Astrocyte of the spinal cord (primary cell): Measurements from ENCODE around the gene SLC5A2.
"Not testable (repeated sequence)": the region's sequence is repeated elsewhere in the genome, so short reads cannot be mapped to it uniquely, and the experiment has no call there.

Experiments used
- DNase-seq: peaks from one replicate; pipeline ENCODE4 v3.0.0; 2011; ENCODE audit warnings: low read depth, low spot score
- H3K4me3 ChIP-seq: 2 replicates; pipeline ENCODE4 v1.5.1; 2011; ENCODE audit warnings: low read depth, mild to moderate bottlenecking, low read length, moderate library complexity
- in situ Hi-C: cut with HindIII; loops from 2 replicates; pipeline ENCODE4 v1.10.0; 2017; ENCODE audit warnings: low sequenced_read_pairs
- TF ChIP-seq, protein P1 (sequence below): IDR thresholded peaks from 2 replicates; pipeline ENCODE4 v1.5.1; 2012; ENCODE audit warnings: low read depth, mild to moderate bottlenecking, low read length, inconsistent platforms

The SLC5A2 gene

DNA sequence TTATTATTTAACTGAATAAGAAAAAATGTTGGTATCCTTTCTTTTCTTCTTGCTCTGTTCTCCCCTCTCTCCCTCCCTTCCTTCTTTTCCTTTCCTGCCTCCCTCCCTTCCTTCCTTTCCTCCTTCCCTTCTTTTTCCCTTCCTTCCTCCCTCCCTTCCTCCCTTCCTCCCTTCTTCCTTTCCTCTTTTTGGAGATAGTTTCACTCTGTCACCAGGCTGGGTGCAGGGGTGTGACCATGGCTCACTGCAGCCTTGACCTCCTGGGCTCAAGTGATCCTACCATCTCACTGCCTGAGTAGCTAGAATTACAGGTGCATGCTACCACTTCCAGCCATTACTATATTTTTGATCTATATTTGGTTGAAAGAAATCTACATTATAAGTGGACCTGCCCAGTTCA is 31.0 kb downstream of the SLC5A2 start:
- in situ Hi-C loops = no loop called here
- H3K4me3 ChIP-seq = no peak overlapping the region
- TF ChIP-seq, protein P1, sequence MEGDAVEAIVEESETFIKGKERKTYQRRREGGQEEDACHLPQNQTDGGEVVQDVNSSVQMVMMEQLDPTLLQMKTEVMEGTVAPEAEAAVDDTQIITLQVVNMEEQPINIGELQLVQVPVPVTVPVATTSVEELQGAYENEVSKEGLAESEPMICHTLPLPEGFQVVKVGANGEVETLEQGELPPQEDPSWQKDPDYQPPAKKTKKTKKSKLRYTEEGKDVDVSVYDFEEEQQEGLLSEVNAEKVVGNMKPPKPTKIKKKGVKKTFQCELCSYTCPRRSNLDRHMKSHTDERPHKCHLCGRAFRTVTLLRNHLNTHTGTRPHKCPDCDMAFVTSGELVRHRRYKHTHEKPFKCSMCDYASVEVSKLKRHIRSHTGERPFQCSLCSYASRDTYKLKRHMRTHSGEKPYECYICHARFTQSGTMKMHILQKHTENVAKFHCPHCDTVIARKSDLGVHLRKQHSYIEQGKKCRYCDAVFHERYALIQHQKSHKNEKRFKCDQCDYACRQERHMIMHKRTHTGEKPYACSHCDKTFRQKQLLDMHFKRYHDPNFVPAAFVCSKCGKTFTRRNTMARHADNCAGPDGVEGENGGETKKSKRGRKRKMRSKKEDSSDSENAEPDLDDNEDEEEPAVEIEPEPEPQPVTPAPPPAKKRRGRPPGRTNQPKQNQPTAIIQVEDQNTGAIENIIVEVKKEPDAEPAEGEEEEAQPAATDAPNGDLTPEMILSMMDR = no peak
- no peak for DNase-seq

DNA sequence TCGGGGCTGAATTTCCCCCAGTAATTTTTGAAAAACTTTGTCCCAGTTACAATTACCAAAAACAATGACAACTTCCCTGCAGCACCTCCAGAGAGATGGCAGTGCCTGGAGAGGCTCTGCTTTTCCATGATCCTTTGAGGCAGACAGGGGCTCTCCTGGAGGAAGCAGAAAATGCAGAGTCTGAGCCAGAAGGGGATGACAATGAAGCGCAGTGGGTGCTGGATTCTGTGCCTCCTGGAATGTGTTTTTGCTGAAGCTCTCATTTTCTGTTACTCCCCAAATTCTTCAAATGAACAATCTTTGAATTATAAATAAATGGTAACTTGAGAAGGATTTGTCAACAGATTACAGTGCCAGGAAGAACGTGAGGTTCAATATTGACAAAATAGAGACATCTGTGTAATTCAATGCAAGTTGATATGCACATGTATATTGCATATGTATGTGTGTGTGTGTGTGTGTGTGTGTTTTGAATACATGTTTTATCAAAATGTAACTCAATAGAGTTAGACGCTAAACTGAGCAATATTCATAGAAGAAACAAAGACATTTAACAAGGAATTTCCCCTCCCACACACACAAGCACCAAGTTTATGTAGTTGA is 35.0 kb downstream of the SLC5A2 start:
- DNase-seq = no peak
- in situ Hi-C loops = no loop called here
- H3K4me3 ChIP-seq = no peak overlapping the region
- TF ChIP-seq, protein P1 = no peak

DNA sequence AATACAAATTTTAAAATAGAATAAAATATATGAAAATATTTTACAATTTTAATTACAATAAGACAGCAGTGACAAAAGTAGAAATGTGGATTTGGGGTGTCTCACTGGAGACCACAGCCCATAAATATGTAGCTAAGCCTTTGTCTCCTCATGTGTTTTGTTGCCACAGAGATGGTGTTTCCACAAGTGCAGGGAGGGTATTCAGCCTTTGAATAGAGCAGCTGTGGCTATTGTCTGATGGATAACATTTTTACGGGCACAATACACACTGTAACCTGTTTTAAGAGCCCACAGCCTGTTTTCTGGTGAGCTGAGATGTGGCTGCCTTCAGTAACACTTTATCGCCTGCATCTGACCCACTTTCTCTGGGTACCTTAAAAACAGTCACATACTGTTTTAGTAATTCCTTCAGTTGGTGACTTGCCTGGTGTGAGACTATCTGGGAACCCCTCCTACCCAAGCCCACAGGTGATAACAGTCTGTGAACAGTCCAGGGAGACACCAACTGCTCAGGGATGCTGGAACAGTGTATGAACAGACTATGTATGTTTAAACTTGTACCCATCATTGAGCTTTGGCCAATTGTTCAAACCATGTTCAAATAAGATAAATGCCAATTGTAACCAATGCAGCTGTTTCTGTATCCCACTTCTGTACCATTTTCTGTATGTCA is 37.0 kb downstream of the SLC5A2 start:
- in situ Hi-C loops = no loop called here
- TF ChIP-seq, protein P1 = no peak

DNA sequence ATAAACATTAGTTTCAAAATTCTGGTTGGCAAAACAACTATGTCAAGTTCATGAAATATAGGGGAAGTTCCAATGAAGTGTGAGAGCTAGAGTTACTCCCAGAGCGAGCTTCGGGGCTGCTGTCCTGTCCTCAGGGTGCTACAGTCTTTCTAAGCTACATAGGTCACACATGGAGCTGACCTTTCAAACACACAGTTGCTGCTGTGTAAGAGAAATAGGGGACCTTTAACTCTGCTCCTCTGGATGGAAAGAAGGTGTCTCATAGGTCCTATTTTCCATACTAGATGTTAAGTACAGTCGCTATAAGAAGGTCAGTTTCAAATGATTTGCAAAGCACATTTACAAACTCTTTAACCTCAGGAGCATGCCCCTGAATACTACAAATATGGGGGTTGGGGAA is 38.4 kb downstream of the SLC5A2 start:
- H3K4me3 ChIP-seq = no peak overlapping the region
- in situ Hi-C loops = no loop called here
- no peak for DNase-seq
- TF ChIP-seq, protein P1 = no peak

More for the DNA sequence above, 37.0 kb downstream of the SLC5A2 start:
- DNase-seq = no peak
- no peak overlapping the region for H3K4me3 ChIP-seq

DNA sequence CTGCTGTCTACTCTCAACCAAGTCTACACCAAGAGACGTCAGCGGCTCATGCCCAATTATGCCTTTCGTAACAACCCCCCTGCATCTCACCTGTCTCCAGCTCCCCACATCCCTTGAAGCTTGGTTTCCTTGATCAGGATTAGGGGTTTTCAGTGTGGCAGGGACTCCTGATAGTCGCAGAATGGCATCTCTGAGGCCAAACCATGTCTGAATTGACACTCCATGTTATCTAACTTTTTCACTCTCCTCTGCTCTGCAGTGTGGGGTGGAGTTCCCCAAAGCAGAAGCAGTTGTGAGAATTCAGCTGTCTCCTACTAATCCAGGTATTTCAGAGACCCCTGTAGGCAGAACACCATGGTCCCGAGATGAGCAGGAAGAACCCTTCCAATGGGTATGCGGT is 39.1 kb downstream of the SLC5A2 start:
- no peak overlapping the region for H3K4me3 ChIP-seq
- TF ChIP-seq, protein P1 = no peak
- in situ Hi-C loops = no loop called here
- DNase-seq = no peak

DNA sequence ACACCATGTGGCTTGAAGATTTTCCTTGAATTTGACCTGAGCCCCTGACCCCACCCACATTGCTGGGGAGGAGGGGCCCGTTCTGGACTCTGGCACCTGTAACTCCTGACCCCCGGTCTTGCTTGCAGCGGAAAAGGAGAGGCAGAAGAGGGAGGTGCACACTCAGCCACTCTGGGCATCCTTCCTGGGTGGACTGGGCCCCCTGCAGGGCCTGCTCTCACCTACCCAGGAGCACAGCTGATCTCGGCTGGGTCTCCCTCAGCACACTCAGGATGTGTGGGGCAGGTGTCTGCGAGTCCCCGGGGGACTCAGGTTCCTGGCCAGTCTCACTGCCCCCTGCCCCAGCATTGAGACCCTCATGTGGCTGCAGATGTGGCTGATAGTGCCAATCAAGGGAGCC is 40.8 kb downstream of the SLC5A2 start:
- in situ Hi-C loops, DNase-seq, H3K4me3 ChIP-seq: not testable (repeated sequence)

DNA sequence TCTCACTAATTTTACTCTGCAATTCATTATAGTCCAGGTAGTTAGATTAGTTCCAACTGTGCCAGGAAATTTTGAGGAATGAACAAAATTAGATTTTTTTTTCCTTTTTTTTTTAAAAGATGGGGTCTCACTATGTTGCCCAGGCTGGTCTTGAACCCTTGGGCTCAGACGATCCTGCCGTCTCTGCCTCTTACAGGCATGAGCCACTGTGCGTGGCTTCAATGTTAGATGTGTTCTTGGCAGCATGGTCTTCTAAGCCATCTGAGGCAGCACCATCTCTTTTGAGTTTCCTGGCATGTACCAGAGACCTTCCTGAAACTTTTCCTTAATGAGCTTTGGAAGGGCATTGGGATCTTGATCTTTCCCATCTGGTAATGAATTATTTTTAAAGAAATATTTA is 42.2 kb downstream of the SLC5A2 start:
- TF ChIP-seq, protein P1 = no peak
- no peak for DNase-seq
- H3K4me3 ChIP-seq = no peak overlapping the region
- in situ Hi-C loops = no loop called here
